NCI-H2029 (cell line): ENCODE measurements around the gene CCP110.
A peak's percentile ranks its signal among the peaks of the same experiment; 100 is the strongest.

ENCODE experiments used
- DNase-seq: peaks from one replicate; lab custom pipeline; 2025; lab: John Stamatoyannopoulos, UW

CCP110 gene

DNA sequence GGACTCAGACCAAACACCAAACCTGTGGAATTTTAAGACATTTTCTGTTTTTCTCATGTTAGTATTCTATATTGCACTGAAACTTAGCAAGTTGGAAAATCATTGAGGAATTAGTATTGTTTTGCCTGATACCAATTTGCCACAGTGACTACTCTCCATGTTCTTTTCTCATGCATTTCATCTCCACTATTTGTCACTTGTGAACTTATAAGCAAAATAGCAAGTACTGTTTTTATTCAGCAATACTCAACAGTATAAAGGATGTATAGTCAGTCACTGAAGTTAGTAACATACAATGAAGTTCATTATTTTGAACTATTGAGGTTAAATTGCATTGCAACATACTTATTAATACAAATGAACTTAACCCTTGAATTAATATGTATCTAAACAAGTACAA lies 25.9 kb downstream of the CCP110 start:
- DNase-seq = no peak

DNA sequence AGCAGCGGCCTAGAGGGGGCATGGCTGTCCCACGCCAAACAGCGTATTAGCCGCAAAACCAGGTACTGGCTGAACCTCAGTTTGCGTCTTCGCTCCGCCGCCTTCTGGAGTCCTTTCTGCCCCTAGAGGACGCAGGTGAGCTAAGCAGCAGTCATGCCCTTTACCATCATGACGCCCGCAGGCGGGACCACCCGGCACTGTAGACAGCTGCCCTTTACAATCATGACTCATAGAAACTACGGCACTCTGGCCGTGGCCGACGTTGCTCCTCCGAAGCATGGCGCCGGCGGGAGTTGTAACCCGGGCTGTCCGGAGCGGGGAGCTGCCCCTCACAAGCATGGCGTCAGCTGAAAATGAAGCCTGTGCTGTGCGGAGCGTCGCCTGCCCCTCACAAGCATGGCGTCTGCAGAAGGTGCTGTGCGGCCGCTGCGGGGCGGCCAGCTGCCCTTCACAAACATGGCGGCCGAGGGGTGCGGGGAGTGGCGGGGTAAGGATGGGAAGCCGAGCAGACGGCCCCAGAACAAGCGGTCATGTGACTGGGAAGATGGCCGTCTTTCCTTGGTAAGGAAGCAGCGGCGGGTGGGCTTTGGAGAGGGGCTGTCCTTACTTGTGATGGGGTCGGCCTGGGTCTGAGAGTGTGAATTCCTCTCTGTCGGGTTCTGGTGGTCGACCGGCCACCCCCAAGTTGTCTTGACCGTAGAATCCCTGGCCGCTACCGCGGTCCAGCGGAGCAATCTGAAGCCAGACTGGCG lies 31.6 kb downstream of the CCP110 start, which contains the start of gene VPS35L:
TSS of gene VPS35L (plus strand) at position 518 of the 752 bp plus-strand sequence. CDS start at position 545, 27 bp downstream.
- peak; percentile 95 for DNase-seq

DNA sequence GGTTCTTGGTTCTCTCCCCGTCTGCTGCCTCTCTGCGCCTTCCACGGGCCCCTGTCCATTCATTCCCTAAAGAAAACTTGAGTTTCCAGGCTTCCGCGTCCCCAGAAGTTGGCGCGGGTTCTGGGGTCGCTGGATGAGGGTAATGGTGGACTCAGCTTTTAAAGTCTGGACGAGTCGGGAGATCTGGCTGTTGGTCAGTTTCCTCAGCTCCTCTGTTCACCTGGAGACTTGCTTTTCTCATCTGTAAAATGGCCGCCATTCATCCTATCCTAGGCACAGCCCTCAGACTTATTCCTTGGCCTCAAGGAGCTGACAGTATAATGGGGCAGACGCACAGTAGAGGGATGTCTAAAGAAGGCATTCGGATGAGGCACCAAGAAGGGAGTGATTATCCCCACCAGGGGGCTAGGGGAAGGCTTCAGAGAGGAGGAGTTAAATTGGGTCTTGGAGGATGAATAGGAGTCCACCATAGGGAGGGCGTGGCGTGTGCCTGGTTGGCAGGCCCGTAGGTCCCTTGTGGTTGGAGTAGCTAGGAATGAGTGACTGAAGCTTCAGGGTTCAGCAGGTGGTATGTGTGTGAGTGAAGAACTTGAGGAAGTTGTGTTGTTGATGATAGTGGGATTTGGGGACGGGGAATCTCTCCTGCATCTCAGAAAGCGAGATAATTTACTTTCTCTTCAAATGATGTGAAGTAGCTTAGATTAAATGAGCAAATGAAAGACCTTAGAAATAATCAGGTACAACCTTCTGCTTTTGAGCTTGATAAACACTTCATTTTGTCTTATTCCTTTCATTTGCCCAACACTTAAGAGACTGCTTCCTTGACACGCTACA lies 32.4 kb downstream of the CCP110 start:
- DNase-seq = no peak

GRCh38 chr16:19559242-19559910 lies 35.6 kb downstream of the CCP110 start:
- DNase-seq = peak; percentile 20

GRCh38 chr16:19560078-19560477 lies 36.3 kb downstream of the CCP110 start:
- DNase-seq = no peak

- DNase-seq = no peak
Observed at GRCh38 chr16:19563377-19563776, 39.6 kb downstream of the CCP110 start.

DNA sequence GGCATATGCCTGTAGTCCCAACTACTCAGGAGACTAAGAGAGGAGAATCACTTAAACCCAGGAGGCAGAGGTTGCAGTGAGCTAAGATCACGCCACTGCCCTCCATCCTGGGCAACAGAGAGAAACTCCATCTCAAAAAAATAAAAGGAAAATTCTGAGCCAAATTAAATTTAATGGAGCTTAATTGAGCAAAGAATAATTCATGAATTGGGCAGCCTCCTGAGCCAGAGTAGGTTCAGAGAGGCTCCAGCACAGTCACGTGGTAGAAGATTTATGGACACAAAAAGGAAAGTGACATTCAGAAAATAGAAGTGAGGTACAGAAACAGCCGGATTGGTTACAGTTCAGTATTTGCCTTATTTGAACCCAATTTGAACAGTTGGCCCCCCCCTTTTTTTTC lies 42.6 kb downstream of the CCP110 start:
- no peak for DNase-seq

DNA sequence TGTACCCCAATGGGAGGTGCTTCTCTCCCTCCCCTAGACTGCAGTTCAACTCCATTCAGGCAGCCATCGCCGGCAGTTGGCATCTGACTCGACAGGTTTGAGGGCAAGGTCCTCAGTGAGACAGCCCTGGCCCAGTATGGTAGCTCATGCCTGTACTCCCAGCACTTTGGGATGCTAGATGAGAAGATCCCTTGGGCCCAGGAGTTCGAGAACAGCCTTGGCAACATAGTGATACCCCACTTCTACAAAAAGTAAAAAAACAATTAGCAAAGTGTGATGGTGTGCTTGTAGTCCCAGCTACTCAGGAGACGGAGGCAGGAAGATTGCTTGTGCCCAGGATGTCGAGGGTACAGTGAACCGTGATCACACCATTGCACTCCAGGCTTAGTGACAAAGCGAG lies 43.8 kb downstream of the CCP110 start:
- no peak for DNase-seq

DNA sequence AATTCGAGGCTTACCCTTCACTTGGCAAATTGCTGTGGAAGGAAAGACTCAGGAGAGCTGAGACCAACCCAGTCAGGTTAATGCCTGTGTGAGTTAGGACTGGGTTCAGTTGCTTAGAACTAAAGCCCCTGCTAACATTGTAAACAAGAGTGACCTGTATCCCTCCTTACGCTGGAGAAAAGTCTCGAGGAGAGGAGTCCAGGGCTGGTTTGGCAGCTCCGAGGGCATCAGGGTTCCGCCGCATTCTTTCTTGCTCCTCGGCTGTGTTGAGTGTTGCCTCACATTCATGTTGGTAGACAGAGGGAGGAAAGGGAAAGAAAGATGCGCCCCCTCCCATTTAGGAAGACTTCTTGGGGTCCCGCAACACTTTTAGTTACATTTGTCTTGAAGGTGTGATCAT lies 50.3 kb downstream of the CCP110 start:
- no peak for DNase-seq

- DNase-seq = no peak
Observed at GRCh38 chr16:19574615-19575014, 50.9 kb downstream of the CCP110 start.

- no peak for DNase-seq
Observed at GRCh38 chr16:19578378-19578971, 54.7 kb downstream of the CCP110 start.

DNA sequence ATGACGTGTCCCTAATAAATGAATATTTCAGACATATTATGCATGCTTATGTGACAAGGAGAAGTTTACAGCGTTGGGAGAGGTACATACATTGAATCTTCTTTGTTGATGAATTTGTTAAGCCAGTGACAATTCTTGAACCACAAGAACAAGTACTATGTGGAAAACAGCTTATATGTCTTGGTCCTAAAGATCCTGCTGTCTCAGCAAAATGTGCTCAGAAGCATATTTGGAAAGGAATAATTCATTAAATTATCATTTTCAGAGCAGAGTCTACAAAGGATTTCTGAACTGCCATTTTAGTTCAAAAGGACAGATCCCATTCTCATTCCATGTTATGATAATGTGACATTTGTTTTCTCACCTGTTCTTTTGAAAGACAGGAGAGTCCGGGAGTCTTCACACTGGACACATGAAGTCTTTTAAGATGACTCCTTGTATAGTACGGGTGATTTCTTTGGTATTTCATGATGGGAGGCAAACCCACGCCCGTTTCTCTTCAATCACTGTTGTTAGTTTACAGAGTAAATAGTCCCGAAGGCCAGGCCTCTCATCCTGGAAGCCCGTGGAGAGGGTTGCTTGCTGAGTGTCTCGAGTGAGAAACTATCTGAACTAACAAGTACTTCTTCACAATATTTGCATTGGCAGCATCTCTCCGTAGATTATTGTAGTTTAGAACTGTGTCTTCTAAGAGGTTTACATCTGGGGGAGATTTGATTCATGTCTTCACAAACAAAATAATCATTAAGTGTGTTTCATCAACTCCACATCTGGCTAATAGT lies 58.5 kb downstream of the CCP110 start:
- DNase-seq = peak; percentile 4

- peak; percentile 26 for DNase-seq
Observed at GRCh38 chr16:19583665-19584300, 60.0 kb downstream of the CCP110 start.

GRCh38 chr16:19588661-19589060 lies 64.9 kb downstream of the CCP110 start:
- no peak for DNase-seq

GRCh38 chr16:19589106-19589505 lies 65.4 kb downstream of the CCP110 start:
- DNase-seq = no peak

DNA sequence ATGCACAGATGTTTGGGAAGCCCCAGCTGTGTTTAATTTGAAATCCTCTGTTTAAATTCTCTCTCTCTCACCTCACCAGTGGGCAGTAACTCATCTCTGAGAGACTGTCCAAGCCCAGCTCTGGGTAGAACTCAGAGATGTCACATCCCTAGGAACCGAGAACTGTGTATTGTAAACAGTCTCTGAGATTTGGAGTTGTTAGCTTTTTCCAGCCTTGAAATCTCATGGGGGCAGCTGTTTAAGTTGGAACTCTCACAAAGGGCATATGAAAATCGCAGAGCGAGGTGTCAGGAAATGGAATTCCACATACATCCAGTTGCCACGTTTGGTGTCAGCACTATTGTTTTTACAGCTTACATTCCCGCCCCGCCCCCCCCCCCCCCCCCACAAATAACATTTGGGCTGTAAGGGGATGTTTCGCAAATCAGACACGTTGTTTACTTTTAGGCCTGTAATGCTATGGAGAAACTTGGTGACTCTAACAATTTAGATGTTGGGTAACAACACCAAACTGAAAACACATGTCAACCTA lies 66.1 kb downstream of the CCP110 start:
- DNase-seq = no peak

DNA sequence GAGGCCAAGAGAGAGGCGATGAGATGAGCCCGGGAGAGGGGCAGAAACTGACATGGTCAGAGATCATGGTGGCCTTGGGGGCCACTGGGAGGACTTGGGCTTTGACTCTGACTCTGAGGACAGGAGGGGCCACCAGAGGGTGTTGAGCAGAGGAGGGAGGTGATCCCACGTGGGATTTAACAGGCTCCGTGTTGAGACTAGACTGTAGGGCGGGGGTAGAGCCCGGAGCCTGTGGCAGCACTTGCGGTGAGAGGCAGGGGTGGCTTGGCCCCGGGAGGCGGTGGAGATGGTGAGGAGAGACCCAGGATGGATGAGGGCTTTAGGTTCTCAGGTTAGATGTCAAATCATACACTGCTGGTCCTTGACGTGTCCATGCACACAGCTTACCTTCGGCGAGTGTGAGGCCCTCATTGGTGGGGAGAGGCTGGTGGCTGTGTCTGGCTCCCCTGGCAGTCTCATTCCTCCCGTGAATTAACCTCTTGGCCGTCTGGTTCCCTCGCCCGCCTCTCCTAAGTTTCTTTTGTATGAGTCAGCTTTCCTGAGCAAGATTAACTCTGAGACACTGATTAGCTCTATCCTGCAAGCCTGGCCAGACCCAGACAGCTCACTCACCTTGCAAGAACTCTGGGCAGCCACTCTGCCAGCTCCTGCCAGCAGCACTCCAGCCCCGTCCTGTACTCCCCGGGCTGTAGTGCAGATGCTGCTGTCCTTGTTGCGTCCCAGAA lies 71.5 kb downstream of the CCP110 start:
- DNase-seq = no peak

DNA sequence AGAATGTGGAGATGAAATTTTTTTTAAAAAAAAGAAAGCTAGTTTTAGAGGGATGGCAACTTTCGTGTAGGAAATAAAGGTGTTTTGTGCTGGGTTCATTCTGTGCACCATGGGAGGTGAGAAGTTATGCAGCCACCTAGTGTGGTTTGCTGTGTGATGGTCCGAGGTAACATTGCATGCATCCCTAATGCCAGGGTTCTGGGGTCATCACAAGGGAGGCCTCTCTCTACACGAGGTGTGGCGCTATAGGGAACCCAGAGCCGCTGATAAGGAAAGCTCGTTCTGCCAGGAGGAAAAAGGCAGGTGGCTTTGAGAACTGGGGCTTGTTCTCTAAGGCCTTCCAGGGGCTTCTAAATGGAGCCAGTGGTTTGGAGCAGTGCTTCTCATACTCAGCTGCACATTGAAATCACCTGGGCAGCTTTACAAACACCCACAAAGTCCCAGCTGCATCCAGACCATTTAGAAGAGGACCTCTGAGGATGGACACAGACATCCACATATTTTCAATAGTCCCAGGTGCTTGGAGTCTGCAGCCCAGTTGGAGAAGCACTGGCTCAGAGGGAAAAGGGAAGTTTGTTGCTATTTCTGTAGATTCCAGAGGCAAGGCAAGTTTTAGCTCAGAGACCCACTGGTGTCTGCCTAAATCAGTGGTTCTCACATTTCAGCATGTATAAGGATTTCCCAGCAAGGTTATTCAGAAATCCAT lies 75.2 kb downstream of the CCP110 start:
- no peak for DNase-seq

DNA sequence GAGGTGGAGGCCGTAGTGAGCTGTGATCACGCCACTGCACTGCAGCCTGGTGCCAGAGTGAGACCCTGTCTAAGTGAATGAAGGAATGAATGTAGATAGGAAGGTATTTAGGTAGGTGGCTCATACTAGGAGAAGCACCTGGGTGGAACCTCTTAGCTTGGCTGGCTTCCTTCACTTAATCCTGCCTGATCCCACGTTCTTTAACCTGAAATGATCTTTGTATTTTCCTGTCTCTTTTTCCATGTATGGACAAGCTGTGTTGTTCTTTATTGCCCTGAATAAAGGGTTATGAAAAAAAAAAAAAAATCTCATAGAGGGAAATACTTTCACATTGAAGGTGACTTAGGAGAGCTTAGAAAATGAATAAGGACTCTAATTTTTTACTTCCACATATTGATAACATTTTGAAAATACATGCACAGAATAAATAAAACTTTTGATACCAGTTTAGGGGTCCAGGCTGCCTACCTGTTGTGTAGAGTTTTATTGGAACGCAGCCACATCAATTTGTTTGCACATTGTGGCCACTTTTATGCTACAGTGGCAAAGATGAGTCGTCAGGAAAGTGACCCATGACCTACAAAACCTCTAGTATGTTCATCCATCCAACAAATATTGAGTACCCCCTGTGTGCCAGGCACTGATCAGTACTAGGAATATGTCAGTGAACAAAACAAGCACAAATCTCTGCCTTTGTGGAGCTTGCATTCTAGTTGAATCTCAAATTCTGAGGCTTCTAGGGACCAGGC lies 76.4 kb downstream of the CCP110 start:
- no peak for DNase-seq
